Transverse colon (tissue), 4 donors: ENCODE data around the gene HIGD1A.

ENCODE experiments used
- POLR2A ChIP-seq: fragments of 450-650 bp; IDR thresholded peaks from one replicate; pipeline ENCODE4 v1.6.1; 2016; ENCODE audit warnings: antibody characterized with exemption, mild to moderate bottlenecking, moderate library complexity
- POLR2AphosphoS5 ChIP-seq, 3 donors: sonication (generic); formaldehyde crosslinking; IDR thresholded peaks; one replicate each; pipeline ENCODE4 v1.6.1; 2016; ENCODE audit warnings: antibody characterized with exemption in 3 of 3
- TF ChIP-seq, protein P1 (sequence below), 5 experiments: fragments of 200-600 bp in 3 of 5; fragments of 450-650 bp in 2 of 5; sonication (generic) in 3 of 5; IDR thresholded peaks; 1 replicate in 2 of 5; 2 replicates in 3 of 5; pipeline ENCODE4 v1.5.1; 2016 to 2017; ENCODE audit warnings: antibody characterized with exemption in 5 of 5, inconsistent platforms in 3 of 5, mild to moderate bottlenecking in 2 of 5, moderate library complexity in 1 of 5

GRCh38 chr3:42745776-42746454, 58.4 kb downstream of the HIGD1A start:
- TF ChIP-seq POLR2A (no peak), POLR2AphosphoS5 (IDR thresholded peaks at IDR 0.05) (no peak)
- TF ChIP-seq, protein P1, sequence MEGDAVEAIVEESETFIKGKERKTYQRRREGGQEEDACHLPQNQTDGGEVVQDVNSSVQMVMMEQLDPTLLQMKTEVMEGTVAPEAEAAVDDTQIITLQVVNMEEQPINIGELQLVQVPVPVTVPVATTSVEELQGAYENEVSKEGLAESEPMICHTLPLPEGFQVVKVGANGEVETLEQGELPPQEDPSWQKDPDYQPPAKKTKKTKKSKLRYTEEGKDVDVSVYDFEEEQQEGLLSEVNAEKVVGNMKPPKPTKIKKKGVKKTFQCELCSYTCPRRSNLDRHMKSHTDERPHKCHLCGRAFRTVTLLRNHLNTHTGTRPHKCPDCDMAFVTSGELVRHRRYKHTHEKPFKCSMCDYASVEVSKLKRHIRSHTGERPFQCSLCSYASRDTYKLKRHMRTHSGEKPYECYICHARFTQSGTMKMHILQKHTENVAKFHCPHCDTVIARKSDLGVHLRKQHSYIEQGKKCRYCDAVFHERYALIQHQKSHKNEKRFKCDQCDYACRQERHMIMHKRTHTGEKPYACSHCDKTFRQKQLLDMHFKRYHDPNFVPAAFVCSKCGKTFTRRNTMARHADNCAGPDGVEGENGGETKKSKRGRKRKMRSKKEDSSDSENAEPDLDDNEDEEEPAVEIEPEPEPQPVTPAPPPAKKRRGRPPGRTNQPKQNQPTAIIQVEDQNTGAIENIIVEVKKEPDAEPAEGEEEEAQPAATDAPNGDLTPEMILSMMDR (IDR thresholded peaks at IDR 0.05), result no peak
